DLD1 (cell line): ENCODE results near the gene DLGAP4.

Source experiments
- in situ Hi-C: cut with HindIII; loops from 2 replicates; pipeline ENCODE4 v1.10.0; 2017; ENCODE audit warnings: low sequenced_read_pairs

The DLGAP4 gene

DNA sequence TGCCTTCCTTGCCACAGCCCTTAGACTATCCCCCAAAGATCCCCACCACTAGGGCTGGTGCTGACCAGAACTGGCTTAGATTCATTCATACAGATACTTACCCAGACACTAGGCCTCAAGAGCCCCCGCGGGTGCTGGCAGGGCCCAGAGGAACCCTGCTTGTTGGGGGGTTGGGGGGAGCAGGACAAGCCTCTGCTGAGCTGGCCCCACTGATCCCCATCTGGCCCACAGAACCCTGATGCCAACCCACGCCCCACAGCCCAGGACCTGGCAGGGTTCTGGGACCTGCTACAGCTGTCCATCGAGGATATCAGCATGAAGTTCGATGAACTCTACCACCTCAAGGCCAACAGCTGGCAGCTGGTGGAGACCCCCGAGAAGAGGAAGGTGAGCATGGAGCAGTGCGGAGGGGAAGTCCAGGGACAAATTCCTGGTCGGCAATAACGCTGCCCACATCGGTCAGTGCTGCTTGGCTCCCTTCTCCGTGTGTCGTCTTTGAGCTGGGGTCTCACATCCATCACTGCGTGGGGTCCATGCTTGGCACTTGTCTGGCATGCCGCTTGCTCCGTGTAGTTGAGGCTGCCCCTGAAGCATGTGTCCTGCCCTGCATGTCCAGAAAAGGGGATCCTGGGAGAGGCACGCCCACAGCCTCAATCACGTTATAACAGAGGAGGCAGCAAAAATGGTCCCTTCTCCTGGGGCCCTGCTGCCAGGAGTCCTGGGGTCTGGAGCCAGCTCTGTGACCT lies 219.7 kb downstream of the DLGAP4 start:
- in situ Hi-C loops, result no loop called here

DNA sequence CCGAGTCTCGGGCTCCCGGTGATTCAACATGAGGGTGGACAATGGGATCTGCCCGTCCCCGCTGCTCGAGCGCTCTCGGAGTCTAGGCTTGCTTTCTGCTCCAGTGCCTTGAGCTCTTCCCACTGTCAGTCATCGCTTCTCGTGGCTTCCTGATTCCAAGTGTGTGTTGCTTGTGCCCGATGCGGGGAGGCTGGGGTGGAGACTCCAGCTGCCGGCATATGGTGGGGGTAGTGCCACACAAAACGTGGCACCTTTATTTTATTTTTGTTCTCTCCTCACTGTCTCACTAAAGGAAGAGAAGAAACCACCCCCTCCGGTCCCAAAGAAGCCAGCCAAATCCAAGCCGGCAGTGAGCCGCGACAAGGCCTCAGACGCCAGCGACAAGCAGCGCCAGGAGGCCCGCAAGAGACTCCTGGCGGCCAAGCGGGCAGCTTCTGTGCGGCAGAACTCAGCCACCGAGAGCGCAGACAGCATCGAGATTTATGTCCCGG lies 220.4 kb downstream of the DLGAP4 start:
- in situ Hi-C loops, result no loop called here

DNA sequence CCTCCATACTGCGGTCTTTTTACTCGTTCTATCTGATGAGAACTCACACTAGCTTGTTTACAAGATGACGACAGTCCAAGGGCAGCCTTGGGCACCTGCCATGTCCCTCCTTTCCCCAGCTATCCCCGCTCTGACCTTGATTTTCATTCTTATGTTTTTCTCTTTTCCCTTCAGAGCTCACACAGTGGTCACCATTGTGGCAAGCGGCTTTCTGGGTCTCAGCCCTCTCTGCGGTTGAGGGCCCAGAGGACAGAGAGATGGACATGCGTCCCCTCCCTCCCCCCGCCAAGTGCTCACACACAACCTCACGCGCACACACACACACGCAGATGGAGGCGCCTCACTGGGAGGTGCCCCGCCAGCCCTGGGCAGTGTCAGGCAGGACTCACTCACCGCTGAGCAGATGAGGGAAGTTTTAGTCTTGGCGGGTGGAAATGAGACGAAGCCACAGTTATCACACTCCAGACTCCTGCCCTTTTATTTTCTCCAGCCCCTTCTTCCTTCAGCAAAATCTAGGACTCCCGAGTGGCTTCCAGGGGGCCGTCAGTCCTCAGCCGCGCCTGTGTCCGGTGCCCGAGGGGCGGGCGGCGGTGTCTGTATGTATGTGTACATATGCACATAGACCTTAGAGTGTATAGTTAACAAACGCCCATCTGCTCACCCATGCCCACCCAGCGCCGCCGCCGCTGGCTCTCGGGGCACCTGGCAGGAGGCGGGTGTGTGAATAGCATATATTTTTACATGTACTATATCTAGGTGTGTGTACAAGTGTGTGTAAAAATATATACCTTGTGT lies 221.4 kb downstream of the DLGAP4 start:
- in situ Hi-C loops, result no loop called here

DNA sequence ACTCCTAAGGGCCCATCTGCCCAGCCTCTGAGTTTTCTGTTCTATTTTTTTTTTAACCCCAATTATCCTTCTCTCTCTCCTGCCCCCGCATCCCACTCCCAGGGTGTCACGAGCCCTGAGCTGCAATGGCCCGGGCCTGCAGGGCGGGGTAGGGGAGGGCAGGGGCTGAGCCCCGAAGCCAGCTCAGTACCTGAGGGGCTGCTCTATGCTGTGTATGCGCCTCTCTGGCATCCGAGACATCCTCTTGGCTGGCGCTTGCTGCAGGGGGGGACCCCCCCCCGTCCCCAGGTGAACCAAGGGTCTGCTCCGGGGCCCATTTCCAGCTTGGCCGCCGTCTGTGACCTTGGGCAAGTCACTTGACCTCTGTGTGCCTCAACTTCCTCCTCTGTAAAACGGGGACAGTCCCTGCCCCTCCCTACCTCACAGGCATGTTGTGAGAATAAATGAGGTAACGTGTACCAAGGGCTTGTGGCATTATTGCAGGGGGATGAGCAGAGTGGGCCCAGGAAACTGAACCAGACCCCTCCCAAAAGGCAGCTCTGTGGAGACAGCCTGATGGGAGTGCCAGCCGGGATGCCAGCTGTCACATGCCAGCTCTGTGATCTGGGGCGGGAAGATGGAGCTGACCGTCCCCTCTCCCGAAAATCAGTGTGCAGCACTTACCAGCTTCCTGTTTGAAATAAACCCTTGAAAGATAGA lies 222.2 kb downstream of the DLGAP4 start:
- in situ Hi-C loops, result no loop called here

DNA sequence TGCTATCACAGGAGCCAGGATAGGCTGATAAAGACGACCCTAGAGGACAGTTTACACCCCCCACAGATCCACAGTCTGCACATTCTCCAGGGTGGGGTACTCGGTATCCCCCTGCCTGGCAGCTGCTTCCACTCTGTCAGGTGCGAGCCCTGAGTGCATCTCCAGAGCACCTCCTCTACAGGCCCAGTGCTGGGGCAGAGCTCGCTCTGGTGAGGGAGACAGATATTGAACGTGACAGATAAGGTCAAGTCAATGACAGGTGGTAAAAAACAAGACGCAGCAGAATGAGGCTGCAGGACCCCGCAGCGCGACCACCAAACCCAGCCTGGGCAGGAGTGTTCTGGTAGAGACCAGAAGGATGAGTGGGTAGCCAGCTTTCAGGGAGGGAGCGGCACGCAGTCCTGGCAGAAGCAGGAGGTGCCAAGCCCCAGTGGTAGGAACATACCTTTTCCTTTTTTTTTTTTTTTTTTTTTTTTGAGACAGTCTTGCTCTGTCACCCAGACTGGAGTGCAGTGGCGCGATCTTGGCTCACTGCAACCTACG lies 222.8 kb downstream of the DLGAP4 start:
- in situ Hi-C loops, result no loop called here

DNA sequence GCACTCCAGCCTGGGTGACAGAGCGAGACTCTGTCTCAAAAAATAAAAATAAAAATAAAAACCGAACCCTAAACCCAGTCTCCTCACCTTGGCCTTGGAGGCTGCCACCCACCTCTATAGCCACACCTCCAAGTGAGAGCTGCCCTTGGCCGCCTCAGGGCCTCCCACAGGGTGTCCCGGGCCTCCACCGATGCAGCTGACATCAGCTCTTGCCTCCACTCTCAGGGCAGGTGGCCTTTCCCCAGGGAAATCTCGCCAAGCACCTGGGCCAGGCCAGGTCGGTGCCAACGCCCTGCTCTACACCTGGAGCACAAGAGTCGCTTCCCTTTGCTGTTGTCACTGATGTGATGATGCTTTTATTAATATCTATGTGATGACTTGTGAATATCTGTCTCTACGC lies 226.2 kb downstream of the DLGAP4 start:
- in situ Hi-C loops, result no loop called here

DNA sequence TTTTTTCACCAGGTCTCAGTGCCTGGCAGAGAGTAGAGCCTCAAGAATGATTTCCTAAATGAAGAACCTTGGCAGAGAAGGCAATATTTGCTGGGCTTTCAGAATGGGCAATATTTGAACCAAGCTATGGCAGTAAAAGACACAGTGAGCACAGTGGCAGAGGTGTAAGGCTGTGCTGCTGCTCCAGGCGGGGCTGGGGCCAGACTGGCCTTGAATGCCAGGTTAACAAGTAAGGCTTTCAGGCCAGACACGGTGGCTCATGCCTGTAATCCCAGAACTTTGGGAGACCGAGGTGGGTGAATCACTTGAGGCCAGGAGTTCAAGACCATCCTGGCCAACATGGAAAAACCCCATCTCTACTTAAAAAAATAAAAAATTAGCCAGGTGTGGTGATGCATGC lies 226.7 kb downstream of the DLGAP4 start:
- in situ Hi-C loops, result no loop called here

DNA sequence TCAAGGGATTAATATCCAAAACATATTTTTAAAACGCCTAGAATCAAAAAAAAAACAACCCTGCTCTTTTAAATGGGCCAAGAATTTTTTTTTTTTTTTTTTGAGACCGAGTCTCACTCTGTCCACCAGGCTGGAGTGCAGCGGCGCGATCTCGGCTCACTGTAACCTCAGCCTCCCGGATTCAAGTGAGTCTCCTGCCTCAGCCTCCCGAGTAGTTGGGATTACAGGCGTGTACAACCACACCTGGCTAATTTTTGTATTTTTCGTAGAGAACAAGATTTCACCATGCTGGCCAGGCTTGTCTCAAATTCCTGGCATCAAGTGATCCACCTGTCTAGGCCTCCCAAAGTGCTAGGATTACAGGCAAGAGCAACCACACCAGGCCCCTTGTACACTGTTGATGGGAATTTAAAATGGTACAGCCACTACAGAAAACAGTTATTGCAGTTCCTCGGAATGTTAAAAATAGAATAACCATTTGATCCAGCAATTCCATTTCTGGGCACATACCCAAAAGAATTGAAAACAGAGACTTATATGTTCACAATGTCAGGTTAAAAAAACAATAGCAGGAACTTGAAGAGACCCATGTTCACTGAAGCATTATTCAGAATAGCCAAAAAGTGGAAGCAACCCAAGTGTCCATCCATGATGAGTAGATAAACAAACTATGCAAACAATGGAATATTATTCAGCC lies 232.0 kb downstream of the DLGAP4 start:
- in situ Hi-C loops, result no loop called here

DNA sequence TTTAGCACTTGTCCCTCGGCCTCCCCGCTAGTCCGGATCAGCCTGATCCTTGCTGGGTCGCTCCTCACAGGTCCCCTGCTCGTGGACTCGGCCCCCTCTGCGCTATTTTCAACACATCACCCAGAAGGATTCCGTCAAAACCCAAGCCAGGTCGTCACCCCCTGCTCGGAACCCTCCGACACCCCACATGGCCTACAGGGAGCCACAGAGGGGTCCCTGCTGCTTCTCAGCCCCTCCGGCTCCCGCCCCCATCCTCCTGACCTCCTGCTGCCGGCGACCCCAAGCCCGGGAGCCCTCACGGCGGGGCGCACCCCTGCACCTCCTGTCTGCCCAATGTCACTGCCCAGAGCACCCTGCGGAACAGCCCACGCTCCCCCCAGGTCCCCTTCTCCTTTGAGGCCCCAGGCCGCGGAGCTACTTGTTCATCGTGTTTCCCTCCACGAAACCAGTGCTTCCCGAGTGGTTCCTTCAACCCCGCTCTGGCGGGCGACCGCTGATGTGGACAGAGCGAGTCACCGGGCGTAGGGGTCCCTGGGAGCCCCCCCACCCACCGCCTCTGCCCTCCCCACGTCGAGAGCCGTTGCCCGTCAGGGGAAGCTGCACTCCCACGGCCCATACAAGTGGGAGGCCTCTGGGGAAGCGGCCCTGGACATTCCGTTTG lies 234.5 kb downstream of the DLGAP4 start:
- in situ Hi-C loops, result no loop called here

DNA sequence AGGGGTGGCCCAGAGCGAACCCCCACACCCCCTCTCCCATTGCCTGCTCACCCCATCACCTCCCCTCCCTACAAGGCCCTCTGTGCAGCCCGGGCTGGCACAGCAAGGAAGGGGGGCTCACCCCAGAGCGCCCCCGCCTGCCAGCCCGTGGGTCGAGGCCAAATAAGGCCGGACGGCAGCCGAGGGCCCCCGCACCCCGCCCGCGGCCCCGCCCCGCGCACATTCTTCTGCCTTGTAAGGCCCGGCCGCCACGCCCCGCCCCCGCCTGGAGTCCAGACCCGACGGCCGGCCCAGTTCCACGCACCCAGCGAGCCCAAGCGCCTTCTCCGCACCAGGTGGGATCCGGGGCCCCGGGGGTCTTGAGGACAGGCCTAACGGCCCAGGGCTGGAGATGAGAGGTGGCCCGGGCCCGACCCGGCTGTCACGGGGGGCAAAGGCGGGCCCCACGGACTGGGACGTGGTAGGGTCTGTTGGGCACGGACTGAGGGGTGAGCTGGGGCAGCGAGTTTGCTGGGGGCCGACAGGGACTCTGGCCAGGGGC lies 235.2 kb downstream of the DLGAP4 start, which contains the start of gene MYL9:
MYL9 (plus strand) TSS at position 293 of the 541 bp plus-strand sequence. CDS start 3,366 bp downstream, outside the sequence.
- in situ Hi-C loops, result no loop called here

DNA sequence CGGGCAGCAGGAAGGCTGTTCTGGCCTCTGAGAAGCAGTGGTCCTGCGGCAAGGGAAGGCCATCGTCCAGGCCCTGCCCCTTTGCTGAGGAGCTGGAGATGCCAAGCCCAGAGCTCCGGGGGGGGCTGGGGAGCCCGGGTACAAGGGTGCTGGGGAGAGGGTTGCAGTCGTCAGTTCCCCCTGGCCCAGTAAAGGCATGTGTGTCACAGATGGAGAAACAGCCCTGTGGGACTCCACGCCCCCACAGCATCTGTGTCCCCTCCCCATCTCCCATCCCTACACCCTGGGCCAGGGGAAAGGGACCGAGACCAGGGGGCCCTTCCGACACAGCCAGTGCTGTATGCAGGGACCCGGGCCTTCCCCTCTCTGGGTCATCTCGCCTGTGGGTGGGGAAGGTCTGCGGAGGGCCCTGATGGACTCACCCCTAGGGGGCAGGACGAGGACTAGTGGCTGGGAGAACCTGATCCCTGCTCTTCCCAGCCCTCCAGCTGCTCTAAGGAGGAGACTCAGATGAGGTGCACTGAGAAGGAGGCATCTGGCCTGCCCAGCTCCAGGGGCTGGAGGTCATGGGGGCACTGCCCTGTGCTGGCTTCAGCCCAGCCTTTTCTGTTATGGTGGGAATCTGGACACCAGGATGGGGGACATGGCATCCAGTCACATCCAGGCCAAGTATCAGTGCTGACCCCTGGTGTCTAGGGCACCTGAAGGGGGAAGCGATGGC lies 235.8 kb downstream of the DLGAP4 start:
- in situ Hi-C loops, result no loop called here

DNA sequence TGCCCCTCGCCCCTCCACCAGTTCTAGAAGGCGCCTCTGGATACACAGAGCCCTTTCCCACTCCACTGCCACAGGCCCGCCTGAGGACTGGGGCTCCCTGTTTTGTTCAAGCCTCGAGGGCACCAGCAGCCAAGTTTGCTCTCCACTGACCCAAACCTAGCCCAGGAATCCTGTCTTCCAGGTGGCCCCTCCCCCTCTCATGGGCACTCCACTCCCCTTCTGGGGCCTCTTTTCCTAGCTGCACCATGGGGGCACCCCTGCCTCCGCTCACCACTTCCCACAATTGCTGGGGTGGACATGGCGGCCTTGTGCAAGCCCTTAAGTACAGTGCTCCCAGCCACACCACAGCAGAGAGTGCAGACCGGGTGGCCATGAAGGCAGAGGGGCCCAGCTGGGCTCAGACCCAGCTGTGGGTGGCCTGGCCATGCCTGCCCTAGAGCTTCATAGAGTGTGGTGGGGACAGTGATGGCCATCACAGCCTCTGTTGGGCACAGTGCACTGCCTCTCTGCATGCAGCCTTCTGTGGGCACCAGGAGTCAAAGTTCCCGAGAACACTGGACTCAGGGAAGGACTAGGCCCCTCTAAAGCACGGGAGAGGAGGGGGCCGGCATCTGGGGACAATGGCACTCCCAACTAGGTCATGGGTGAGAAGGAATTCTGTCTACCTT lies 236.5 kb downstream of the DLGAP4 start:
- in situ Hi-C loops, result no loop called here

DNA sequence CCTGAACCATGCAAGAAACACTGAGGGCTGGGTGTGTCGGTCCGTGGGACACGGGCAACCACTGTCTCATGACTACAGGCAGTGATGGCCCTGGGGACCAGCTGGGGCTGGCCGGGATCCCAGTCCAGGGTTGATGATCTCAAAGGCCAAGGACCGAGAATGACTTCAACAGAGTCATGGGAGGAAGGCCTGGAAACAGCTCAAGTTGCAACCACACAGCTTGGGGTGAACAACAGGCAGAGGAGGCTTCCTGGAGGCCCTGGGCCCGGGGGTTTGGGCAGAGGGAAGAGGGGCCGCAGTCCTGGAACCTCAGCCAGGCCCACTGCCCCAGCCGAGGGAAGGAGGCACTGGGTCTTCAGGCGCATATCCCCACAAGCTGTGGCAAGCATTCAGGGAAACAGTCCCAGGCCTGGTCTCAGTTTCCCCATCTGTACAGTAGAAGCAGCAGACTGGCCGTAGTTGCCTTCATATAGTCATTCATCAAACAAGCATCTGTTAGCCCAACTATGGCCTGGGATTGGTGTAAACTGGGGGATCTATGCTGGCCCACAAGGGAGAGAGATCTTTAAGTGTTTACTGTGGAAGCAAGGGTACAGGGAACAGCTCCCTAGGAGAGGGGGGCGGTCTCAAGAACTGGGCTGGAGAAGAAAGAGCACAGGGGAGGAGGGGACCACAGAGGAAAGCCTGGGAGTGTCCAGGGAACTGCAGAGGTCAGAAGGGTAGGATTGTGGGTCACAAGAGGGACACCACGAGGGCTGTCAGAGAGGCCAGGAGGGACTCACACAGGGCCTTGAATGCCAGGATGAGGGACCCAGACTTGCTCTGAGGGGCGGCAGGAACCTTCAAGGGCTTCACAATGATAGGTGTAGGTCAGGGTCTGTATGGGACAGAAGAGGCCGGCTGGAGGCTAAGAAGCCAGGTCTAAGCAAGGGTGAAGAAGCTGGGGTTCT lies 237.3 kb downstream of the DLGAP4 start:
- in situ Hi-C loops, result no loop called here

DNA sequence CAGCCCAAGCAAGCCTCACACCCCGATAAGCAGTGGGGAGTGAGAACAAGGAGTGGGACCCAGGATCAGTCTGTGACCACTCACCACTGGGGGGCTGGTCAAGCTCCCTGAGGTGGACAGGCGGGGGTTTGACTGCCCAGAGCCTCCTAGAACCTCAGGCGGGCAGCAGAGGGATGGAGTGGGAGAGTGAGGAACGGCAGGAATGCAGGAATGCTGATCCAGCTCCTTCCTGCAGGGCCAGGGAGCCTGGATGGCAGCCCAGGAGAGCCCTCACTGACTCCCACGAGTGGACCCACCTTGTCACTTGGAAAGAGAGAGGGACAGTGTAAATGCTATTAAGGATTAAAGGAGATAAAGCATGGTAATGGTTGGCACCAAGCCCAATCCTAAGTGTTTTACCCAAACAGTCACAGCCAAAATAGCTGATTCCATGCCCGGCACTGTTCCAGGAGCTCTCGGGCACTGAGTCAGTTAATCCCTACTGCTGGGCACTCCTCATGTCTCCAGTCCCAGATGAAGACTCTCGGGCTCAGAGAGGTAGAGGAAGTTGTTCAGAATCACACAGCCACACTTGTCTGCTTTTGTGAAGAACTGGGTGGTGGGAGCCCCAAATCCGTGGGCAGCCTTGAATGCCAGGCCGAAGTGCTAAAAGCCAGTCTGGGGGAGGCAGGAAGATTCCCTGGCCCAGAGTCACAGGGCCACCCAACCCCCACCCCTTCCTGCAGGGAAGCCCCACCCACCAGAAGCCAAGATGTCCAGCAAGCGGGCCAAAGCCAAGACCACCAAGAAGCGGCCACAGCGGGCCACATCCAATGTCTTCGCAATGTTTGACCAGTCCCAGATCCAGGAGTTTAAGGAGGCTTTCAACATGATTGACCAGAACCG lies 238.2 kb downstream of the DLGAP4 start:
- in situ Hi-C loops, result no loop called here

DNA sequence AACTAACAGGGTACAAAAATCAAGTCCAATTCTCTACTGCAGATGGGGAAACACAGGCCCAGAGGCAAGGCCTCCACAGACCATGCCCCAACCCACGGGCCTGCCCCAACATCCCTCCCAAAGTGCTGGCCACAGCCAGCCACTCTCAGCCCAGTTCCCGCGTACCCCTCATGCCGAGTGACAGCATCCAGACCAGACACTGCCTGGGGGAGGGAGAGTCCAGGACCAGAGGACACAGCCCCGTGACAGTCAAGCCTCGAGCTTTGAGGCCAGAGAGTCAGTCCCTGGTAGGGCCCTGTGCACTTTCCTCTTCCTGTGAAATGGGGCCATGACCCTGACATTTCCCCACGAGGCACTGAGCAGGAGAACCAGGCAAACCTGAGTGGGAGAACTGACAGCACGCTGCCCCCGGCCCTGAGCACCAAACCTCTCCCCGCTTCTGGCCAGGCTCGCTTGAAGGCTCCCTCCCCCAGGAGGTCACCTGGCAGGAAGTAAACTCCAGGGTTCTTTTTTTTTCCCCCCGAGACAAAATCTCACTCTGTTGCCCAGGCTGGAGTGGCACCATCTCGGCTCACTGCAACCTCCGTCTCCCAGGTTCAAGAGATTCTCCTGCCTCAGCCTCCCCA lies 240.1 kb downstream of the DLGAP4 start:
- in situ Hi-C loops, result no loop called here
